IMR-90 (cell line): Measurements from ENCODE around the gene SPATA12. TPM values are rescaled to one million over a fixed set of nuclear protein-coding genes. Genes with fewer than 3 reads are reported as not detected.

Experiments used
- ATAC-seq: fragments of 200-7000 bp; cut with Tn5 transposase; 2 replicates; pipeline ENCODE4 v1.9.1; 2020; ENCODE audit warnings: low read depth, mild to moderate bottlenecking, moderate library complexity
- BruUV-seq: library from RNA; stranded (reverse); fragments of 400-500 nt; replicated peaks from 2 replicates; lab custom pipeline; 2021; lab: Mats Ljungman, UMichigan
- CTCF ChIA-PET: fragments of 300-600 bp; formaldehyde crosslinking; extraction: SDS; loops from one replicate; lab custom pipeline; 2021; ENCODE audit warnings: antibody characterized with exemption; lab: Yijun Ruan, JAX
- POLR2A ChIA-PET: fragments of 300-600 bp; sonication (Branson Sonifier 250); formaldehyde crosslinking; loops from one replicate; lab custom pipeline; 2022; ENCODE audit warnings: antibody characterized with exemption; ENCODE audit not compliant: unreplicated experiment; lab: Charles Lee
- DNase-seq: peaks from one replicate; pipeline ENCODE4 v3.0.0; 2013
- H2AFZ ChIP-seq: replicated peaks from 2 replicates; pipeline ENCODE3; 2013; ENCODE audit warnings: low read length, mild to moderate bottlenecking; ENCODE audit not compliant: poor library complexity
- H2AK5ac ChIP-seq: 2 replicates; pipeline ENCODE4 v1.6.1; 2013; ENCODE audit warnings: low read depth, low read length, inconsistent platforms
- H2AK9ac ChIP-seq: replicated peaks from 2 replicates; pipeline ENCODE3; 2013; ENCODE audit warnings: mild to moderate bottlenecking, low read depth, low read length, moderate library complexity; ENCODE audit not compliant: poor library complexity
- H2BK120ac ChIP-seq: 2 replicates; pipeline ENCODE4 v1.6.1; 2013; ENCODE audit warnings: low read depth, low read length, inconsistent platforms
- H2BK15ac ChIP-seq: 3 replicates; pipeline ENCODE4 v1.6.1; 2013; ENCODE audit warnings: low read depth, low read length, inconsistent platforms
- H2BK20ac ChIP-seq: 2 replicates; pipeline ENCODE4 v1.6.1; 2013; ENCODE audit warnings: low read depth, mild to moderate bottlenecking, inconsistent platforms, low read length, moderate library complexity
- H2BK5ac ChIP-seq: 2 replicates; pipeline ENCODE4 v1.6.1; 2013; ENCODE audit warnings: mild to moderate bottlenecking, low read depth, low read length, inconsistent platforms; ENCODE audit not compliant: poor library complexity, severe bottlenecking
- H3K14ac ChIP-seq: replicated peaks from 2 replicates; pipeline ENCODE4 v1.6.1; 2013; ENCODE audit warnings: low read depth, low read length, inconsistent platforms
- H3K18ac ChIP-seq: 2 replicates; pipeline ENCODE4 v1.6.1; 2013; ENCODE audit warnings: low read depth, low read length, control low read depth
- H3K23ac ChIP-seq: 2 replicates; pipeline ENCODE4 v1.6.1; 2013; ENCODE audit warnings: low read depth, low read length, inconsistent platforms
- H3K27ac ChIP-seq: 2 replicates; pipeline ENCODE4 v1.5.1; 2013; ENCODE audit warnings: mild to moderate bottlenecking, control low read depth, low read length; ENCODE audit not compliant: insufficient read depth
- H3K27me3 ChIP-seq: 2 replicates; pipeline ENCODE4 v1.6.1; 2013; ENCODE audit warnings: low read length; ENCODE audit not compliant: control insufficient read depth, insufficient read depth
- H3K36me3 ChIP-seq: 2 replicates; pipeline ENCODE4 v1.6.1; 2013; ENCODE audit warnings: low read length, mixed read lengths; ENCODE audit not compliant: control insufficient read depth, insufficient read depth
- H3K4ac ChIP-seq: 2 replicates; pipeline ENCODE4 v1.6.1; 2013; ENCODE audit warnings: low read depth, low read length, inconsistent platforms
- H3K4me1 ChIP-seq: 2 replicates; pipeline ENCODE4 v1.6.1; 2013; ENCODE audit warnings: low read length, mixed read lengths; ENCODE audit not compliant: control insufficient read depth, insufficient read depth
- H3K4me2 ChIP-seq: 2 replicates; pipeline ENCODE4 v1.6.1; 2013; ENCODE audit warnings: low read depth, mild to moderate bottlenecking, control low read depth, low read length, moderate library complexity
- H3K4me3 ChIP-seq: 2 replicates; pipeline ENCODE4 v1.5.1; 2013; ENCODE audit warnings: low read depth, mild to moderate bottlenecking, control low read depth, low read length, moderate library complexity; ENCODE audit not compliant: insufficient read depth
- H3K56ac ChIP-seq: 2 replicates; pipeline ENCODE4 v1.6.1; 2013; ENCODE audit warnings: low read length, inconsistent platforms; ENCODE audit not compliant: insufficient read depth; ENCODE audit errors: extremely low read depth
- H3K79me1 ChIP-seq, 2 experiments: 2 replicates each; pipeline ENCODE4 v1.6.1; 2013; ENCODE audit warnings: low read length in 2 of 2, inconsistent platforms in 1 of 2, low read depth in 1 of 2
- H3K9ac ChIP-seq: 2 replicates; pipeline ENCODE4 v1.6.1; 2013; ENCODE audit warnings: low read depth, low read length, control low read depth
- H3K9me1 ChIP-seq: 2 replicates; pipeline ENCODE4 v1.6.1; 2013; ENCODE audit warnings: low read length, inconsistent platforms; ENCODE audit not compliant: insufficient read depth
- H3K9me3 ChIP-seq: 2 replicates; pipeline ENCODE4 v1.6.1; 2013; ENCODE audit warnings: low read length; ENCODE audit not compliant: control insufficient read depth, insufficient read depth
- H4K20me1 ChIP-seq: 2 replicates; pipeline ENCODE4 v1.6.1; 2013; ENCODE audit warnings: low read length, inconsistent platforms; ENCODE audit not compliant: insufficient read depth
- H4K5ac ChIP-seq: 2 replicates; pipeline ENCODE4 v1.6.1; 2013; ENCODE audit warnings: mild to moderate bottlenecking, low read depth, low read length, control low read depth
- H4K8ac ChIP-seq, 2 experiments: 2 replicates each; pipeline ENCODE4 v1.6.1; 2013; ENCODE audit warnings: low read depth in 2 of 2, low read length in 2 of 2, control low read depth in 1 of 2, inconsistent platforms in 1 of 2
- H4K91ac ChIP-seq: 2 replicates; pipeline ENCODE4 v1.6.1; 2013; ENCODE audit warnings: low read depth, low read length, inconsistent platforms; ENCODE audit not compliant: insufficient read depth
- BHLHE40 ChIP-seq: fragments of 150-350 bp; IDR thresholded peaks from 2 replicates; pipeline ENCODE4 v1.6.1; 2016; ENCODE audit warnings: mild to moderate bottlenecking, low read depth, low read length
- CTCF ChIP-seq: conservative IDR thresholded peaks from 2 replicates; pipeline ENCODE4 v1.5.1; 2012; ENCODE audit warnings: mild to moderate bottlenecking, low read depth, low read length, improper control_type of control experiment
- MXI1 ChIP-seq: IDR thresholded peaks from 2 replicates; pipeline ENCODE4 v1.6.1; 2012; ENCODE audit warnings: low read depth, mild to moderate bottlenecking, low read length, moderate library complexity, borderline replicate concordance
- POLR2A ChIP-seq: IDR thresholded peaks from 2 replicates; pipeline ENCODE4 v1.6.1; 2012; ENCODE audit warnings: mild to moderate bottlenecking, low read depth, low read length
- RAD21 ChIP-seq: IDR thresholded peaks from 2 replicates; pipeline ENCODE4 v1.6.1; 2012; ENCODE audit warnings: low read length, improper control_type of control experiment
- RCOR1 ChIP-seq: IDR thresholded peaks from 2 replicates; pipeline ENCODE4 v1.6.1; 2012; ENCODE audit warnings: mild to moderate bottlenecking, low read length, improper control_type of control experiment; ENCODE audit not compliant: insufficient replicate concordance
- SMC3 ChIP-seq: fragments of 150-350 bp; IDR thresholded peaks from 2 replicates; pipeline ENCODE4 v1.6.1; 2016; ENCODE audit warnings: low read depth, mild to moderate bottlenecking, antibody characterized with exemption, low read length, moderate library complexity
- USF2 ChIP-seq: fragments of 150-350 bp; IDR thresholded peaks from 2 replicates; pipeline ENCODE4 v1.6.1; 2017; ENCODE audit warnings: mild to moderate bottlenecking, antibody characterized with exemption, low read length, low read depth
- WGBS, 2 experiments: methylation state at CpG; one replicate each; pipeline versions ENCODE4 v1.1.5 to v1.1.7; 2013; ENCODE audit warnings: missing lambda C conversion rate in 2 of 2; ENCODE audit not compliant: insufficient read length in 1 of 2; ENCODE audit errors: extremely low coverage in 2 of 2; 5-methylcytosine and 5-hydroxymethylcytosine counted together
- dilution Hi-C: fragments of 300-500 bp; cut with HindIII; formaldehyde crosslinking; loops from one replicate; pipeline ENCODE4 v1.14.3; 2018; ENCODE audit warnings: low sequenced_read_pairs; ENCODE audit not compliant: unreplicated experiment
- in situ Hi-C: fragments of 300-500 bp; cut with MboI; formaldehyde crosslinking; loops from 3 replicates; pipeline ENCODE4 v1.14.3; 2019; ENCODE audit warnings: low sequenced_read_pairs, inconsistent platforms, mixed read lengths
- intact Hi-C: fragments of 100-400 bp; cut with micrococcal nuclease; formaldehyde crosslinking; loops from 2 replicates; pipeline ENCODE4 v1.10.0; 2022
- polyA plus RNA-seq, 3 experiments: library from polyadenylated mRNA; depleted of rRNA; stranded (reverse); fragments of >200 nt; gene quantifications; 2 replicates each; pipeline ENCODE4 v1.2.3, GENCODE V29; 2012; ENCODE audit warnings: low replicate concordance in 1 of 3
- total RNA-seq: library from RNA; depleted of rRNA; stranded (reverse); fragments of >200 nt; gene quantifications from 2 replicates; pipeline ENCODE4 v1.2.3, GENCODE V29; 2012

The SPATA12 gene
- total and polyA plus RNA-seq, 2 of the 4 experiments (the other 2 are of a cell fraction): under 0.01 TPM; not detected in 1

GRCh38 chr3:57100046-57100695 is 39.7 kb downstream of the SPATA12 start:
- ChIA-PET POLR2A (no interaction called here), CTCF (interaction anchor here (0.6 to 2.2 kb wide), 4 partner anchors 9 to 104 kb away, joined by 3 to 8 read pairs (median 5); no protein-coding TSS in a partner anchor)
- Histone ChIP-seq H2BK120ac (no peak overlapping the region), H4K20me1 (no peaks in the 10 kb centered on the region), H3K9me1 (no peaks in the 10 kb centered on the region), H3K4ac (no peak overlapping the region), H3K4me2 (no peak overlapping the region), H3K23ac (no peak overlapping the region), H3K9me3 (no peaks in the 10 kb centered on the region), H3K36me3 (no peaks in the 10 kb centered on the region), H3K14ac (no peak overlapping the region), H3K56ac (no peak overlapping the region), H3K79me1 (no peaks in the 10 kb centered on the region), H2AK9ac (no peak overlapping the region), H2BK15ac (no peak overlapping the region), H2BK20ac (no peak overlapping the region), H3K9ac (no peak overlapping the region), H3K4me1 (peaks cover 3% of the 10 kb centered on the region; the same call in 1 of the 2 replicates), H3K27me3 (no peaks in the 10 kb centered on the region), H4K91ac (no peak overlapping the region), H2BK5ac (no peak overlapping the region), H2AK5ac (no peak overlapping the region), H4K5ac (no peak overlapping the region), H4K8ac (no peak overlapping the region), H2AFZ (peak overlapping the region; percentile 25), H3K18ac (no peak overlapping the region), H3K4me3 (no peak overlapping the region), H3K27ac (no peak overlapping the region)
- DNase-seq: peak; percentile 75
- dilution Hi-C loops (no loop called here), in situ Hi-C loops (no loop called here), intact Hi-C loops (loop anchor here (1.0 to 5.0 kb wide), 5 partner anchors 71 to 753 kb away; partner anchors contain the start of gene PDE12)
- WGBS, 2 experiments: 50% methylated on average over 2 of the region's 7 CpGs; no CpG with 5 or more reads in 1 of the 2 experiments
- peak; percentile 93 for TF ChIP-seq CTCF
- no peak for TF ChIP-seq RCOR1
- peak; percentile 58 for TF ChIP-seq SMC3
- TF ChIP-seq USF2: peak; percentile 70
- peak; percentile 97 for TF ChIP-seq BHLHE40
- TF ChIP-seq POLR2A: no peak
- peak; percentile 91 for TF ChIP-seq RAD21
- TF ChIP-seq MXI1: peak; percentile 86
- BruUV-seq: no TSS peak
- peak; percentile 97 for ATAC-seq
